DMS53 treated with DMSO at 0.1 percent for 48 hours (cell line): ENCODE results near the gene SRSF10.
"Not testable (repeated sequence)": the region's sequence is repeated elsewhere in the genome, so short reads cannot be mapped to it uniquely, and the experiment has no call there.

ENCODE experiments used
- DNase-seq: peaks from one replicate; lab custom pipeline; 2025; ENCODE audit not compliant: unreplicated experiment; lab: John Stamatoyannopoulos, UW

SRSF10 gene

GRCh38 chr1:23999156-23999671 lies 19.1 kb upstream of the SRSF10 start:
- no peak for DNase-seq

- DNase-seq = no peak
Measured at GRCh38 chr1:23997812-23998211, 17.7 kb upstream of the SRSF10 start.

- DNase-seq = no peak
Measured at GRCh38 chr1:23996700-23997229, 16.6 kb upstream of the SRSF10 start.

GRCh38 chr1:23995431-23995837 lies 15.3 kb upstream of the SRSF10 start:
- no peak for DNase-seq

GRCh38 chr1:23992011-23992410 lies 11.9 kb upstream of the SRSF10 start:
- DNase-seq = not testable (repeated sequence)

GRCh38 chr1:23989263-23989662 lies 9.1 kb upstream of the SRSF10 start:
- DNase-seq = no peak

- DNase-seq = not testable (repeated sequence)
Measured at GRCh38 chr1:23987038-23987437, 6.9 kb upstream of the SRSF10 start.

- DNase-seq = no peak
Measured at GRCh38 chr1:23984417-23985186, 4.5 kb upstream of the SRSF10 start.

GRCh38 chr1:23980728-23981070 lies 572 bp upstream of the SRSF10 start:
- peak; percentile 71 for DNase-seq

- DNase-seq = no peak
Measured at GRCh38 chr1:23979387-23979880, 693 bp downstream of the SRSF10 start.

- no peak for DNase-seq
Measured at GRCh38 chr1:23978805-23979204, 1.3 kb downstream of the SRSF10 start.

- no peak for DNase-seq
Measured at GRCh38 chr1:23977854-23978191, 2.3 kb downstream of the SRSF10 start.

GRCh38 chr1:23977187-23977853 lies 2.8 kb downstream of the SRSF10 start:
- no peak for DNase-seq

GRCh38 chr1:23967871-23968270 lies 12.3 kb downstream of the SRSF10 start:
- no peak for DNase-seq

GRCh38 chr1:23966973-23967493 lies 13.1 kb downstream of the SRSF10 start:
- no peak for DNase-seq

- DNase-seq = no peak
Measured at GRCh38 chr1:23964790-23965740, 15.1 kb downstream of the SRSF10 start.

GRCh38 chr1:23964235-23964668 lies 15.9 kb downstream of the SRSF10 start:
- no peak for DNase-seq

- no peak for DNase-seq
Measured at GRCh38 chr1:23963617-23964234, 16.4 kb downstream of the SRSF10 start.

- no peak for DNase-seq
Measured at GRCh38 chr1:23960291-23961020, 19.7 kb downstream of the SRSF10 start.
